DMS 273 treated with DMSO at 0.1 percent for 48 hours (cell line): ENCODE results near the gene ZNF385B.

ENCODE experiments used
- DNase-seq: peaks from one replicate; lab custom pipeline; 2025; lab: John Stamatoyannopoulos, UW

The ZNF385B gene

GRCh38 chr2:179855673-179856072, 5.7 kb downstream of the ZNF385B start:
- no peak for DNase-seq

GRCh38 chr2:179854891-179855290, 6.5 kb downstream of the ZNF385B start:
- DNase-seq, result no peak

- DNase-seq, result no peak
These were observed 8.3 kb downstream of the ZNF385B start for GRCh38 chr2:179853108-179853507.

- DNase-seq, result no peak
These were observed 11.2 kb downstream of the ZNF385B start for GRCh38 chr2:179850188-179850587.

- DNase-seq, result no peak
These were observed 11.7 kb downstream of the ZNF385B start for GRCh38 chr2:179849719-179850118.

GRCh38 chr2:179843541-179843940, 17.9 kb downstream of the ZNF385B start:
- DNase-seq, result no peak

GRCh38 chr2:179842498-179843153, 18.8 kb downstream of the ZNF385B start:
- peak; percentile 2 for DNase-seq

- DNase-seq, result no peak
These were observed 20.6 kb downstream of the ZNF385B start for GRCh38 chr2:179840840-179841239.

GRCh38 chr2:179837408-179837807, 24.0 kb downstream of the ZNF385B start:
- no peak for DNase-seq

GRCh38 chr2:179830043-179830787, 31.2 kb downstream of the ZNF385B start:
- DNase-seq, result no peak

- DNase-seq, result no peak
These were observed 35.1 kb downstream of the ZNF385B start for GRCh38 chr2:179826297-179826696.

GRCh38 chr2:179825494-179825893, 35.9 kb downstream of the ZNF385B start:
- no peak for DNase-seq

- no peak for DNase-seq
These were observed 36.5 kb downstream of the ZNF385B start for GRCh38 chr2:179824961-179825360.

- DNase-seq, result no peak
These were observed 38.9 kb downstream of the ZNF385B start for GRCh38 chr2:179822540-179822939.

GRCh38 chr2:179818546-179818945, 42.9 kb downstream of the ZNF385B start:
- no peak for DNase-seq

- DNase-seq, result no peak
These were observed 44.1 kb downstream of the ZNF385B start for GRCh38 chr2:179817181-179817841.

- no peak for DNase-seq
These were observed 47.4 kb downstream of the ZNF385B start for GRCh38 chr2:179814050-179814449.

GRCh38 chr2:179812501-179812900, 48.9 kb downstream of the ZNF385B start:
- DNase-seq, result no peak

GRCh38 chr2:179811042-179811441, 50.4 kb downstream of the ZNF385B start:
- DNase-seq, result no peak

- no peak for DNase-seq
These were observed 51.8 kb downstream of the ZNF385B start for GRCh38 chr2:179809606-179810005.

GRCh38 chr2:179805001-179805400, 56.4 kb downstream of the ZNF385B start:
- DNase-seq, result peak; percentile 91

GRCh38 chr2:179804206-179804605, 57.2 kb downstream of the ZNF385B start:
- DNase-seq, result peak; percentile 35
